Activated CD4-positive, alpha-beta T cell treated with anti-CD3 and anti-CD28 coated beads, Interleukin-2, amount 50 U/mL, for 4 hours (primary cell): ENCODE results near the gene HS3ST4.

Experiments
- DNase-seq, 2 experiments: peaks; one replicate each; pipeline ENCODE4 v3.0.0-alpha.2; 2020

HS3ST4 gene

DNA sequence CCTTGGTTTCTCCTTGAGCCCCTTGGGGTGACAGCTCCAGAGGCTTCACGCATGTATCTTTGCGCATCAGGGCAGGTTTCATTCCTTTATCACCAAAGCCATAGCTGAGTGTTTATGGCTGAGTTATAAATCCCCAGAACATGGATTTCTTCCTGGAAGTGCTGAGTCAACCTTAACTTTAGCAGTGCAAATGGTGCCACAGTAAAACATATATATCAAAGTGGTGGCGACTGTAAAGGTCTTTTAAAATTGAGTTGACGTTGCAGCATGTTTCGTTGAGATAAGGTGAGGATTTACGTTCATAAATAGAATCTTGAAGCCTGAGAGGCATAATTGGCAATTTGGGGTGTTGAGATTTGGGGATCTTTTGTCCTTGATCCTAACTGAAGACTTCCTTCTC is 214.1 kb downstream of the HS3ST4 start:
- DNase-seq, result no peak

- DNase-seq, result no peak
Observed at GRCh38 chr16:25910971-25911370, 219.2 kb downstream of the HS3ST4 start.

GRCh38 chr16:25912321-25912720 is 220.6 kb downstream of the HS3ST4 start:
- no peak for DNase-seq

DNA sequence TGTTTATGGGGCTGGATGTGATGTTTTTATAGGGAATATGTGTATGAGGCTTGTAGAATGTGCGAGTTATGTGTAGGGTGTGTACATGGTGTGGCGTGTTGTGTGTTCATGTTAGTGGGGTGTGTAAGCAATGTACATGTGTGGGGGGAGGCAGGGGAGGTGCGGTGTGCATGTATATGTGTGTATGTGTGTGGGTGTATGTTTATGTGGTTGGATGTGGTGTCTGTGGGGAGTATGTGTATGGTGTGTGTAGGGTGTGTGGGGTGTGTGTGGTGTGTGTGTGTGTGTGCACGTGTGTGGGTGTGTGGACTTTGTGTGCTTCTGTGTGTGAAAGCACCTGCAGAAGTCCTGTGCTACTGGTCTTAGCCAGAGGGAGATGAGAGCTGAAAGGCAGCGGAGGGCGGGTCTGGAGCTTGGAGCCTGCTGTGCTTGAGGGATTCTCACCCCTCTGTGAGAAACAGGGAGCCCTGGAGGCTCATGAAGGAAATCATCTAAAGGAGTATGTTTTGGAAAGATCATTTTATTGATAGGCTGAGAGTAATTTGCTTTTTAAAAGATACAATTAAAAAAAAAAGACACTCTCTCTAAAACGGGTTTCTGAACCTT is 222.7 kb downstream of the HS3ST4 start:
- DNase-seq, result no peak

GRCh38 chr16:25916037-25916436 is 224.3 kb downstream of the HS3ST4 start:
- DNase-seq, result no peak

DNA sequence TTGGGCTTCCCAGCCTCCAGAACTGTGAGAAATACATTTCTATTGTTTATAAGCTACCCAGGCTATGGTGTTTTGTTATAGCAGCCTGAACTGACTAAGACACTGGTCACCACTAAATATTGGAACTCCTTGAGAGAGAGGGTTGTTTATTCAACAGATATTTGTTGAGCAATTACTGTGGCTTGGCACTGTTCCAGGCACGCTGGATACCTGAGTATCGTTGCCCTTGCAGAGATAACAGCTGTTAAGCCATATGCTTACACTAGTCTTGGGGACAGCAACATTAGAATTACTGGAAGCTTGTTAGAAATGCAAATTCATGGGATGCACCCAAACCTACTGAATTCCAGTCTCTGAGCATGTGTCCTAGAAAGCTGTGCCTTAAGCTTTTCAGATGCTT is 230.7 kb downstream of the HS3ST4 start:
- no peak for DNase-seq

DNA sequence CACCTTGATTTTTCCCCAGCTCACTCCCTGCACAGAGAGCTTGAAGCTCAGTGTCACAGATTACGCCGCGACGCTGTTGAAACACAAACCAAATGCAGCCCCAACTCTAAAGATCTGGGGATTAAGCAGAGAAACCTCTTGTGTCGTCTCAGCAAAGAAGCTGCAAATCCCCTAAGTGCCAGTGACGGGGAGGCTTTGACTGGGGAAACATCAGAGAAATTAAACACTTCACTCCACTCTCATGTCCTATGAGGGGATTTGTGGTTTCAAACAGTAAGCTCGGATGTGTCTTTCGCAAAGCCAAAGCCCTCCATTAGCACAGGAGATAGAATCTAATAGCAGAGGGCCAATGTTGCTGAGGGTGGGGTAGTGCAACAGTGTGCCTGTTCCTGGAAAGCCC is 233.7 kb downstream of the HS3ST4 start:
- DNase-seq, result no peak

- no peak for DNase-seq
Observed at GRCh38 chr16:25931473-25932035, 239.8 kb downstream of the HS3ST4 start.

DNA sequence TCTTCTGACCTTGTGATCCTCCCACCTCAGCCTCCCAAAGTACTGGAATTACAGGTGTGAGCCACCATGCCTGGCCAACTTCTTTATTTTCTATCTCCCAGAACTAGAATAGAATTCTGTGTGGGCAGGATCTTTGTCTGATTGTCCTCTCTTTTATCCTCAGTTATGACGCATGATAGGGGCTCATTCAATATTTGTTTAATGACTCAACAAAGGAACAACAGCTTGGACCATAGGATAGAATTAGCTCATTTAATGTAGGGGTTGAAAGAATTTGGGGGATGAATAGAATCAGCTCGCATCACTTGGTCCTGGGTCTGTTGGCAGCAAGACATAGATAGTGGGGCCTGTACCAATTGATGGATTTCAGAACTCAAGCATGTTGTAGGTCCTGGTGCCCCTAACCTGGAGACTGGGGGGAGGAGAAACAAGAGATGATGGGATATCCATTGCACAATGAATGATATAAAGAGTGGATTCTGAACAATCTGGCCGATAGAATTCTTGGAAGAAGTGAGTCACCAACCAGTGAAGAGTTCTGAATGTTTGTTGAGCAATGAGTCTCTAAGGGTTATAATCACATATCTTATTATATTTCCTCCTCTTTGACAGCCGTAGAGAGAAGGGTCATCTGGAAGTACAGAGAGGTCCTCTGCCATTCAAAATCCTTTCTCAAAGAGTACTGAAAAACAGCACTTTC is 250.2 kb downstream of the HS3ST4 start:
- DNase-seq, result no peak

DNA sequence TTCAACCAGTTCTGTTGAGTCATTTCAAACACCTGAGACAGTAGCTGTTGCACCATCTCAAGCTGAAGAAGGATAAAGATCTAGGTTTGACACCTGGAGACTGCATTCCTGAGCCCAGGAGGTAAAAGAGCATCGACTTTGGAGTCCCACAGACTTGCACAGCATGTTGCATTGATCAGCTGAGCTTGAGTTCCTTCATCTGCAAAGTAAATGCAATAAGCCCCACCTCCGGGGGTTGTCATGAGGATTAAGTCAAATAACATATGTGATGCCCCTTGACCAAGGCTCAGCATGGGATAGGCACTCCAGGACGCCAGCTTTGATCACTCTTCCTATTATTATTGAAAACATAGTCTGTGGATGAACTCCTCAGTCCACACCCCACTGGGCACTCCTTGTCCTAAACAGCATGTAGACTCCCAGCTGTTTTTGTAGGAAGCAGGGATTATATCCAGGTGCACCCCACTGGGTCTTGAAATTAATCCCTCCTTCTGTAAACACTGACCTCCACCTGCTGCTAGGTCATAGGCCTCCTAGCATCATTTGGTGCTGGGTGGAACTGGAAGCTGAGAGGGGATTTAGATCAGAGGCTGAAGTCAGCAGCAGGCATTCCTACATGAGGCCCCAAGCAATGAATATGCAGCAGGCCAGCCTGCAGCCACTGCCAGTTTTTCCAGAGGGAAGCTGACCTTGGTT is 259.0 kb downstream of the HS3ST4 start:
- no peak for DNase-seq

- DNase-seq, result no peak
Observed at GRCh38 chr16:25951999-25952398, 260.2 kb downstream of the HS3ST4 start.

DNA sequence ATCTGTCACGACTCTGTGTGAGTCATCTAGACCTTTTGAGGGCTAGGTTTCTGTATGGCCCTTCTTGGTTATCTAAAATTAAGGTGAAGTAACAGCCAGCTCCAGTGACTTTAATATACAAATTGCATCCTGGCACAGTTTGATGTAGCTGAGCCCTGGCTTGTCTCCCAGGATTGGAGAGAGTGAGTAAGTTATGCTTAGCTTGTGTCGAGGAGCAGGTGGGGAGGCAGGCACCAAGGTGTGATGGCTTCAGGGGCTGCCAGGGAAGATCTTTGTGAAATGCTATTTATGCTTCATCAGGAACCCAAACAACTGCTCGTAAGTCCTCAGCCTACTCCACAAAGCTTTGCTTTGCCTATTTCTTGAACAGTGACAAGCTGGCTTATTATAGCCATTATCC is 261.2 kb downstream of the HS3ST4 start:
- DNase-seq, result no peak

- DNase-seq, result no peak
Observed at GRCh38 chr16:25957707-25958106, 265.9 kb downstream of the HS3ST4 start.

GRCh38 chr16:25959221-25959620 is 267.5 kb downstream of the HS3ST4 start:
- no peak for DNase-seq

GRCh38 chr16:25966172-25967097 is 274.7 kb downstream of the HS3ST4 start:
- no peak for DNase-seq

DNA sequence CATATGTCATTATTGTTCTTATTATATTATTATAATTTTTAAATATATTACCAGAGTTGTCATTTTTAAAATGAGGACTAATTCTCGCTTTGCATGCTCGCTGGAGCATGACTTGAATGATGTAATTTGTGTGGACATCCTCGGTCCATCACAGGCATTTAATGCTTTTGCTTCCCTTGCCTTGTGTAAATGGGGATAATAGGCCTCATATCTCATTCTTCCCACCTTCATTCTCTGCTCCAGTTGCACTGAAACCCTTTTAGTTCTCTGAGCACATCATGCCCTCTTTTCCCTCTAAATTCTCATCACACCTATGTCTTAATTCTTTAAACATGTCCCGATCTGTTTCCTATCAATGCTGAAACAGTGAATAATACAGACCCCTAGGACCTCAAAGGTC is 285.4 kb downstream of the HS3ST4 start:
- DNase-seq, result no peak

- DNase-seq, result no peak
Observed at GRCh38 chr16:25978218-25978617, 286.5 kb downstream of the HS3ST4 start.

DNA sequence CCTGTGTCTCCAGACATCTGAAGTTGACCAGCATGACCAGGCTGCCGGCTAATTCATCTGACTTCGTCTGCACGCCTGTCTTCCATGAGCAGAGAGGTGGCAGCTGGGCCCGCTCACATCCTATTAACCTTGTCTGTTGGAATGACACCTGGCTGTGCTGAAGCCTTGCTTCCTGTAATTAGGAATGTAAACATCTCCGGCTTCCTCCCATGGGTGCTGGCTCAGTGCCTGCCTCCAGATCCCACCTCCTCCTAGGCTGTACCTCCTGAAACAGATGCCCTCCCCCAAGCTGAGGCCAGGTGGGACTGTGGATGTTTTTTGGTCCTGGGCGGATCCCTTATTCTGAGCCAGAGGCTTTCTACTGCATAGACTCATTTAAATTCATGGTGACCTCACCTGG is 296.3 kb downstream of the HS3ST4 start:
- DNase-seq, result no peak

DNA sequence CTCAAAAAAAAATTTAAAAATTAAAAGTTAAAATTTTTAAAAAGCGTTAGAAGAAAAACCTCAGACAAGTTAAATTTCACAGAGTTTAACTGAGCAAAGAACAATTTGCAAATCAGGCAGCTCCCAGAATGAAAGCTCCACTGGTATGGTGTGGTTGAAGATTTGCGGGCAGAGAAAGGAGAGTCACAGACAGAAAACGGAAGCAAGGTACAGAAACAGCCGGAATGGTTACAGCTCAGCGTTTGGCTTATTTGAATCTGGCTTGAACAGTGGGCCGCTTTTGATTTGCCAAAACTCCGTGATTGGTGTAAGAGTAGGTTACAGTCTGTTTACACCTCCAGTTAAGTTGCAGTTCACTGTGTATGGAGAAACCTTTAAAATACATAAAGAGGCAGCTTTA is 297.1 kb downstream of the HS3ST4 start:
- no peak for DNase-seq

GRCh38 chr16:25996052-25996451 is 304.3 kb downstream of the HS3ST4 start:
- no peak for DNase-seq

- DNase-seq, result no peak
Observed at GRCh38 chr16:26005336-26005735, 313.6 kb downstream of the HS3ST4 start.

GRCh38 chr16:26012376-26012775 is 320.6 kb downstream of the HS3ST4 start:
- no peak for DNase-seq

DNA sequence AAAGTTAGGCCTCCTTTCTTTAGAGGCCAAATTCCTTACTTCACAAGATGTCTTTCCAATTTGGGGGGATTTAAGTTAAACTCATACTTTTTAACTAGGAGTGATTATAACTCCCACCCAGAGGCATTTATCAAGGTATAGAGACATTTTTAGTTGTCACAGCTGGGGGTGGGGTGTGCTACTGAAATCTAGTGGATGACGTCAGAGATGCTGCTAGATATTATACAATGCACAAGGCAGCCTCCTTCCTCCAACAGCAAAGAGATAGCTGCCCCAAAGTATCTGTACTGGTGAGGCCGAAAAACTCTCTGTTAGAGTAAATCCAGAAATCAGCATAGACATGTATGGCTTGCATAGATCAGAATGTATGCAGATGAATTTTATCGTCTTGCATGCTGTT is 324.0 kb downstream of the HS3ST4 start:
- DNase-seq, result no peak
